ENCODE data around the gene CDPF1. TPM values are rescaled to one million over a fixed set of nuclear protein-coding genes. Genes with fewer than 3 reads are reported as not detected.

CDPF1 gene
- total RNA-seq, 1 donor from 2014 or later, result 9.0 TPM

GRCh38 chr22:46195487-46196165, 54.5 kb downstream of the CDPF1 start:
- DNase-seq (ENCODE audit: low spot score in 2 of 2), result no peak
- no peak for FAIRE-seq

Other genes with a start within 250 kb of the CDPF1 start
- 4.9 TPM for gene PPARA, start 99.8 kb downstream of the CDPF1 start, total RNA-seq
- gene PKDREJ, start 13.1 kb upstream of the CDPF1 start, total RNA-seq, result under 0.01 TPM
- gene TTC38, start 17.7 kb upstream of the CDPF1 start, total RNA-seq, result 6.5 TPM
- gene GTSE1, start 46.6 kb upstream of the CDPF1 start, total RNA-seq, result 1.6 TPM
- 17.5 TPM for gene TRMU, start 85.4 kb upstream of the CDPF1 start, total RNA-seq

Measured in frontal cortex (tissue), 4 donors.